GM18499 (cell line): ENCODE measurements around the gene OR11H6.
"Not testable (repeated sequence)": the region's sequence is repeated elsewhere in the genome, so short reads cannot be mapped to it uniquely, and the experiment has no call there.

Source experiments
- ATAC-seq: cut with Tn5 transposase; IDR thresholded peaks from one replicate; pipeline ENCODE4 v1.9.1; 2021; ENCODE audit warnings: moderate number of reproducible peaks; ENCODE audit not compliant: insufficient read depth, unreplicated experiment

OR11H6 gene

DNA sequence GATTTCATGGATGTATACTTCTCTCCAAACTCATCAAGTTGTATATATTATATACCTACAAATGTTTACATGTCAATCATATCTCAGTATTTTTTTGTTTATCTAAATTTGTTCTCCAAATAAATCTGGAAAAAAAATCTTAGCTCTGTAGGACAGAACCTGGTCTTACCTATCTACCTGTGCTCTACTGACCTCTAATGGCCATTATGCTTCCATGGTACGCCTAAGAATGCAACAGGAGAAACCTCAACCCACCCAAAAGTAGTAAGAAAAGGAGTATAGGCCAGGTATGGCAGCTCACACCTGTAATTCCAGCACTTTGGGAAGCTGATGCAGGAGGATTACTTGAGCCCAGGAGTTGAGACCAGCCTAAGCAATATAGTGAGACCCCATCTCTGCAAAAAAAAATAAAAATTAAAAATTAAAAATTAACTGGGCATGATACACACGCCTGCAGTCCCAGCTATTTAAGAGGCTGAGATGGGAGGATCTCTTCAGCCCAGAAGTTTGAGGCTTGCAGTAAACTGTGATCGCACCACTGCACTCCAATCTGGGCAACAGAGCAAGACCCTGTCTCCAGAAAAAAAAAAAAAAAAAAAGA lies 24.2 kb downstream of the OR11H6 start:
- ATAC-seq, result no peak

DNA sequence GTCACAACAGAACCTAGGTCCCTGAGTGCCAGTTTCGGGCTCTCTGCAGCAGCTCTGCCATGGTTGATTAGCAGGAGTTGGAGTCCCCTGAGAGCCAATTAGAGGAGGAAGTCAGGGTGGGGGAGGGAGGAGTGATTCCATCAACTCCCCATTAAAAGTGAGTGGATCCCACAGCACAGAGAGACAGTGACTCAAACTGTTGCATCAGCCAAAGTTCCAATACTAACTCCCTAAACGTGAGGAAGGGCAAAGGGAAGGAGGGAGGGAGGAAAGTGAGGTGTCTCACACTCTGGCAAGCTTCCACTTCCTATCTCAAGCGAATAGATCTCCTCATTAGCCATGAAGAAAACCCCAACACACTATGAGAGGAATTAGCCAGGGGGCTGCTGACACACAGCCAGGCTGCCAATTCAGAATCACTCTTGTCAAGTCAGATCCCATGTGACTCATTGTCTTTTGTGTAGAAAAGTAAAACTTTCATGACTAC lies 39.2 kb downstream of the OR11H6 start:
- ATAC-seq, result no peak

DNA sequence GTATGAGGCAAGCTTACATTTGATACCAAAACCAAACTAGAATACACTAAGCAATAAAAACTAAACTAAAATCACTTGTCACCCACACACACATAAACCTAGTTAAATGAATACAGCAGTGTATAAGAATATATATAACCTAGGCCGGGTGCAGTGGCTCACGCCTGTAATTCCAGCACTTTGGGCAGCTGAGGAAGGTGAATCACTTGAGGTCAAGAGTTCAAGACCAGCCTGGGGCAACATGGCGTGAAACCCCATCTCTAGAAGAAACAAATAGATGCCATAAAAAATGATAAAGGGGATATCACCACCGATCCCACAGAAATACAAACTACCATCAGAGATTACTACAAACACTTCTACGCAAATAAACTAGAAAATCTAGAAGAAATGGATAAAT lies 40.9 kb downstream of the OR11H6 start:
- not testable (repeated sequence) for ATAC-seq

DNA sequence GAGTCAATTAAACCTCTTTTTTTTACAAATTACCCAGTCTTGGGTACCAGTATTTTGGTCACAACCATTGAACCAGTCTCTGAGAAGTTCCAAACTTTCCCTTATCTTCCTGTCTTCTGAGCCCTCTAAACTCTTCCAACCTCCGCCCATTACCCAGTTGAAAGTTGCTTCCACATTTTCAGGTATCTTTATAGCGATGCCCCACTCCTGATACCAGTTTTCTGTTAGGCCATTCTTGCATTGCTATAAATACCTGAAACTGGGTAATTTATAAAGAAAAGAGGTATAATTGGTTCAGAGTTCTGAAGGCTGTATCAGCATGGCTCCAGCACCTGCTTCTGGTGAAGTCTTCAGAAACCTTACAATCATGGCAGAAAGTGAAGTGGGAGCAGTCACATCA lies 50.6 kb downstream of the OR11H6 start:
- no peak for ATAC-seq
